ENCODE data around the gene ABCA4.

- TF ChIP-seq EZH2 (IDR thresholded peaks at IDR 0.05; ENCODE audit: insufficient read depth, poor library complexity, severe bottlenecking) = no peak
- no peak for TF ChIP-seq EZH2phosphoT487 (IDR thresholded peaks at IDR 0.05; ENCODE audit: insufficient read depth, low read depth)
Observed at GRCh38 chr1:93955765-93956164, 165.2 kb downstream of the ABCA4 start.
